HL-60 (cell line): Measurements from ENCODE around the gene TOP3B.

ENCODE experiments used
- DNase-seq, 2 experiments: peaks; one replicate each; pipeline ENCODE4 v3.0.0-alpha.2; 2010 to 2020; ENCODE audit warnings: low read depth in 1 of 2, low spot score in 1 of 2
- H3K27ac ChIP-seq: fragments of 250-450 bp; sonication (Bioruptor Pico); replicated peaks from 2 replicates; pipeline ENCODE4 v1.5.1; 2020; ENCODE audit warnings: mild to moderate bottlenecking, moderate library complexity
- H3K27me3 ChIP-seq: fragments of 250-450 bp; sonication (Bioruptor Pico); 2 replicates; pipeline ENCODE4 v1.5.1; 2021; ENCODE audit warnings: mild to moderate bottlenecking, moderate library complexity; ENCODE audit not compliant: insufficient read depth, poor library complexity, severe bottlenecking
- H3K4me3 ChIP-seq: replicated peaks from 2 replicates; pipeline ENCODE4 v1.5.1; 2011; ENCODE audit warnings: mild to moderate bottlenecking, control low read depth, low read length; ENCODE audit not compliant: insufficient read depth
- CTCF ChIP-seq: IDR thresholded peaks from one replicate; pipeline ENCODE4 v1.5.1; 2011; ENCODE audit warnings: low read length, control low read depth, inconsistent platforms; ENCODE audit not compliant: insufficient read depth
- GABPA ChIP-seq: IDR thresholded peaks from 2 replicates; pipeline ENCODE4 v1.6.1; 2012; ENCODE audit warnings: low read depth
- POLR2AphosphoS5 ChIP-seq: IDR thresholded peaks from 2 replicates; pipeline ENCODE4 v1.6.1; 2012; ENCODE audit warnings: low read depth
- SPI1 ChIP-seq: IDR thresholded peaks from 2 replicates; pipeline ENCODE4 v1.6.1; 2012; ENCODE audit warnings: low read depth, mild to moderate bottlenecking, borderline replicate concordance
- TF ChIP-seq, protein P1 (sequence below): IDR thresholded peaks from 2 replicates; pipeline ENCODE4 v1.6.1; 2012; ENCODE audit warnings: low read depth; ENCODE audit not compliant: insufficient replicate concordance

Gene TOP3B

GRCh38 chr22:21974058-21974649 lies 8.4 kb downstream of the TOP3B start:
- DNase-seq = no peak

DNA sequence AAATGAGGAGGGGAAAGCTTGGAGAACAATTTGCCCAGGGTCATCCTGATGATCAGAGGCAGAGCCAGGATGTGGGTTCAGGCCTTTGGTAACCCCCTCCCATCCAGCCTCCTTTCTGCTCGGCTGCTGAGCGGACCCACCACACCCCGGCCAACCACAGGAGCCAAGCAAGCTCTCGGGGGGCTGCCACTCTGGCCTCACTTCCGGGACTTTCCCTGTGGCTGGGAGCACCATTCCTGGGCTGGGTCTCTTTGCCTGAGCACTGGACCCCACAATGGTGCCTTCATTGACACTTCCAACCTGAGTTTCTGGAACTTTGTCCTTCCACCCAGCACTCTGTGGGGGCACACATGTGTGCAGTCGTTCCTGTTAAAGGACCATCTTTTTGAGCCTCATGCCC lies 9.8 kb downstream of the TOP3B start:
- TF ChIP-seq CTCF (no peak), SPI1 (no peak), GABPA (no peak), POLR2AphosphoS5 (no peak)
- TF ChIP-seq, protein P1, sequence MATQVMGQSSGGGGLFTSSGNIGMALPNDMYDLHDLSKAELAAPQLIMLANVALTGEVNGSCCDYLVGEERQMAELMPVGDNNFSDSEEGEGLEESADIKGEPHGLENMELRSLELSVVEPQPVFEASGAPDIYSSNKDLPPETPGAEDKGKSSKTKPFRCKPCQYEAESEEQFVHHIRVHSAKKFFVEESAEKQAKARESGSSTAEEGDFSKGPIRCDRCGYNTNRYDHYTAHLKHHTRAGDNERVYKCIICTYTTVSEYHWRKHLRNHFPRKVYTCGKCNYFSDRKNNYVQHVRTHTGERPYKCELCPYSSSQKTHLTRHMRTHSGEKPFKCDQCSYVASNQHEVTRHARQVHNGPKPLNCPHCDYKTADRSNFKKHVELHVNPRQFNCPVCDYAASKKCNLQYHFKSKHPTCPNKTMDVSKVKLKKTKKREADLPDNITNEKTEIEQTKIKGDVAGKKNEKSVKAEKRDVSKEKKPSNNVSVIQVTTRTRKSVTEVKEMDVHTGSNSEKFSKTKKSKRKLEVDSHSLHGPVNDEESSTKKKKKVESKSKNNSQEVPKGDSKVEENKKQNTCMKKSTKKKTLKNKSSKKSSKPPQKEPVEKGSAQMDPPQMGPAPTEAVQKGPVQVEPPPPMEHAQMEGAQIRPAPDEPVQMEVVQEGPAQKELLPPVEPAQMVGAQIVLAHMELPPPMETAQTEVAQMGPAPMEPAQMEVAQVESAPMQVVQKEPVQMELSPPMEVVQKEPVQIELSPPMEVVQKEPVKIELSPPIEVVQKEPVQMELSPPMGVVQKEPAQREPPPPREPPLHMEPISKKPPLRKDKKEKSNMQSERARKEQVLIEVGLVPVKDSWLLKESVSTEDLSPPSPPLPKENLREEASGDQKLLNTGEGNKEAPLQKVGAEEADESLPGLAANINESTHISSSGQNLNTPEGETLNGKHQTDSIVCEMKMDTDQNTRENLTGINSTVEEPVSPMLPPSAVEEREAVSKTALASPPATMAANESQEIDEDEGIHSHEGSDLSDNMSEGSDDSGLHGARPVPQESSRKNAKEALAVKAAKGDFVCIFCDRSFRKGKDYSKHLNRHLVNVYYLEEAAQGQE = no peak

More at GRCh38 chr22:21974058-21974649, 8.4 kb downstream of the TOP3B start:
- TF ChIP-seq POLR2AphosphoS5 = no peak
- no peak for TF ChIP-seq GABPA
- no peak for TF ChIP-seq SPI1
- TF ChIP-seq CTCF = no peak
- TF ChIP-seq, protein P1 = no peak
- no peak overlapping the region for H3K27ac ChIP-seq
- H3K27me3 ChIP-seq = no peaks in the 10 kb centered on the region
- no peak overlapping the region for H3K4me3 ChIP-seq

GRCh38 chr22:21972293-21972779 lies 10.3 kb downstream of the TOP3B start:
- peak in 1 of 2 experiments; percentile 47 for DNase-seq
- TF ChIP-seq CTCF = peak; percentile 75
- TF ChIP-seq, protein P1 = no peak
- H3K4me3 ChIP-seq = no peak overlapping the region
- H3K27me3 ChIP-seq = no peaks in the 10 kb centered on the region
- H3K27ac ChIP-seq = no peak overlapping the region

More for the DNA sequence above, 9.8 kb downstream of the TOP3B start:
- Histone ChIP-seq H3K4me3 (no peak overlapping the region), H3K27me3 (no peaks in the 10 kb centered on the region), H3K27ac (no peak overlapping the region)
- no peak for DNase-seq
